Transverse colon (tissue), 4 donors: ENCODE results near the gene KCNJ10. TPM values are rescaled to one million over a fixed set of nuclear protein-coding genes. Genes with fewer than 3 reads are reported as not detected.

Source experiments
- DNase-seq: peaks from one replicate; pipeline ENCODE4 v3.0.0-alpha.2; 2019
- H3K27ac ChIP-seq, 4 donors: fragments of 200-600 bp; sonication (generic); 2 replicates each; pipeline ENCODE4 v1.5.1; 2016 to 2018; ENCODE audit warnings: inconsistent platforms in 4 of 4
- H3K27me3 ChIP-seq: fragments of 200-600 bp; sonication (generic); 2 replicates; pipeline ENCODE4 v1.5.1; 2017; ENCODE audit warnings: inconsistent platforms
- H3K36me3 ChIP-seq, 4 donors: fragments of 200-600 bp; sonication (generic); 2 replicates each; pipeline ENCODE4 v1.5.1; 2017 to 2019; ENCODE audit warnings: inconsistent platforms in 4 of 4
- H3K4me1 ChIP-seq, 4 donors: fragments of 200-600 bp; sonication (generic); 2 replicates each; pipeline ENCODE4 v1.5.1; 2017 to 2020; ENCODE audit warnings: inconsistent platforms in 4 of 4
- H3K4me3 ChIP-seq, 4 donors: fragments of 200-600 bp; sonication (generic); 1 replicate in 1 of 4; 2 replicates in 3 of 4; pipeline versions ENCODE4 v1.5.1 to v1.6.1; 2017 to 2019; ENCODE audit warnings: inconsistent platforms in 4 of 4
- H3K9me3 ChIP-seq, 2 donors: fragments of 200-600 bp; sonication (generic); 2 replicates each; pipeline ENCODE4 v1.5.1; 2017 to 2019; ENCODE audit warnings: inconsistent platforms in 2 of 2
- EP300 ChIP-seq: sonication (generic); formaldehyde crosslinking; IDR thresholded peaks from one replicate; pipeline ENCODE4 v1.6.1; 2017; ENCODE audit warnings: antibody characterized with exemption, low read depth
- POLR2A ChIP-seq: fragments of 450-650 bp; IDR thresholded peaks from one replicate; pipeline ENCODE4 v1.6.1; 2016; ENCODE audit warnings: antibody characterized with exemption, mild to moderate bottlenecking, moderate library complexity
- POLR2AphosphoS5 ChIP-seq, 3 donors: sonication (generic); formaldehyde crosslinking; IDR thresholded peaks; one replicate each; pipeline ENCODE4 v1.6.1; 2016; ENCODE audit warnings: antibody characterized with exemption in 3 of 3
- WGBS, 2 donors: methylation state at CpG; one replicate each; pipeline ENCODE4 v1.1.5; 2018; ENCODE audit warnings: low coverage in 1 of 2; 5-methylcytosine and 5-hydroxymethylcytosine counted together
- in situ Hi-C, 4 donors: fragments of 200-750 bp; cut with MboI; loops; one replicate each; pipeline versions ENCODE4 v1.15.0 to v1.15.1; 2017; ENCODE audit warnings: low sequenced_read_pairs in 3 of 4, low pct_ligation_motif_present in 1 of 4, low pct_unique_long_range_greater_than_20kb in 1 of 4
- intact Hi-C: fragments of 100-400 bp; cut with DNase I; formaldehyde crosslinking; loops from one replicate; pipeline ENCODE4 v1.15.1; 2023; ENCODE audit warnings: low total_unique reads
- total RNA-seq, 4 donors: library from RNA; depleted of rRNA; stranded (reverse); fragments of >200 nt; gene quantifications; one replicate each; pipeline ENCODE4 v1.1.0, GENCODE V29; 2016
- TF ChIP-seq, protein P1 (sequence below), 5 experiments: fragments of 200-600 bp in 3 of 5; fragments of 450-650 bp in 2 of 5; sonication (generic) in 3 of 5; IDR thresholded peaks; 1 replicate in 2 of 5; 2 replicates in 3 of 5; pipeline ENCODE4 v1.5.1; 2016 to 2017; ENCODE audit warnings: antibody characterized with exemption in 5 of 5, inconsistent platforms in 3 of 5, mild to moderate bottlenecking in 2 of 5, moderate library complexity in 1 of 5

KCNJ10 gene
- total RNA-seq, 4 donors from 2014 or later = not detected

DNA sequence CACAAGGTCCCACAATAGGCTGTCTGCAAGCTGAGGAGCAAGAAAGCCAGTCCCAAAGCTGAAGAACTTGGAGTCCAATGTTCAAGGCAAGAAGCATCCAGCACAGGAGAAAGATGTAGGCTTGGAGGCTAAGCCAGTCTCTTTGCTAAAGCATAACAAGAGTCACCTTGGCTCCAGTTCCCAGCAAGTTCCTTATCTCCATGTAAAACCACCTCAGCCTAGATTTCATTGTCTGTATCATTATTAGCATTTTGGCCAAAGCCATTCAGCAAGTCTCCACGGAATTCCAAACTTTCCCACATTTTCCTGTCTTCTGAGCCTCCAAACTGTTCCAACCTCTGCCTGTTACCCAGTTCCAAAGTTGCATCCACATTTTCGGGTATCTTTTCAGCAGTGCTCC is 75.1 kb downstream of the KCNJ10 start:
- TF ChIP-seq POLR2AphosphoS5 (IDR thresholded peaks at IDR 0.05) = no peak
- TF ChIP-seq, protein P1, sequence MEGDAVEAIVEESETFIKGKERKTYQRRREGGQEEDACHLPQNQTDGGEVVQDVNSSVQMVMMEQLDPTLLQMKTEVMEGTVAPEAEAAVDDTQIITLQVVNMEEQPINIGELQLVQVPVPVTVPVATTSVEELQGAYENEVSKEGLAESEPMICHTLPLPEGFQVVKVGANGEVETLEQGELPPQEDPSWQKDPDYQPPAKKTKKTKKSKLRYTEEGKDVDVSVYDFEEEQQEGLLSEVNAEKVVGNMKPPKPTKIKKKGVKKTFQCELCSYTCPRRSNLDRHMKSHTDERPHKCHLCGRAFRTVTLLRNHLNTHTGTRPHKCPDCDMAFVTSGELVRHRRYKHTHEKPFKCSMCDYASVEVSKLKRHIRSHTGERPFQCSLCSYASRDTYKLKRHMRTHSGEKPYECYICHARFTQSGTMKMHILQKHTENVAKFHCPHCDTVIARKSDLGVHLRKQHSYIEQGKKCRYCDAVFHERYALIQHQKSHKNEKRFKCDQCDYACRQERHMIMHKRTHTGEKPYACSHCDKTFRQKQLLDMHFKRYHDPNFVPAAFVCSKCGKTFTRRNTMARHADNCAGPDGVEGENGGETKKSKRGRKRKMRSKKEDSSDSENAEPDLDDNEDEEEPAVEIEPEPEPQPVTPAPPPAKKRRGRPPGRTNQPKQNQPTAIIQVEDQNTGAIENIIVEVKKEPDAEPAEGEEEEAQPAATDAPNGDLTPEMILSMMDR (IDR thresholded peaks at IDR 0.05) = no peak
- no peak for TF ChIP-seq EP300
- no peak for TF ChIP-seq POLR2A
- H3K36me3 ChIP-seq = no peaks in the 10 kb centered on the region
- 83% methylated on average over 2 of the region's 2 CpGs for WGBS, 2 donors
- H3K27ac ChIP-seq = no peak overlapping the region
- in situ Hi-C loops = no loop called here
- no peaks in the 10 kb centered on the region for H3K9me3 ChIP-seq
- H3K4me3 ChIP-seq = no peak overlapping the region
- H3K4me1 ChIP-seq = peaks cover 0 to 10% (median 2%) of the 10 kb centered on the region in 4 donors
- H3K27me3 ChIP-seq = no peaks in the 10 kb centered on the region
- intact Hi-C loops = no loop called here
- no peak for DNase-seq

DNA sequence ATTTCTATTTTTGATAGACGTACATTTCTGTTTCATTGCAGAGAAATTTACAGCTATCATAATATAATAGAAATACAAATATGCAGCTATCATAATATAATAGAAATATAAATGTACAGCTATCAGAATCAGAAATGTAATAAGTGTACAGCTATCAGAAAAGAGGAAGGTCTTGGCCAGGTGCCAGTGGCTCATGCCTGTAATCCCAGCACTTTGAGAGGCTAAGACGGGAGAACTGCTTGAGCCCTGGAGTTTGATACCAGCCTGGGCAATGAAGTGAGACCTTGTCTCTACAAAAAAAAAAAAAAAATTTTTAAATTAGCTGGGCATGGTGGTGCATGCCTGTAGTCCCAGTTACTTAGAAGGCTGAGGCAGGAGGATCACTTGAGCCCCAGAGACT is 76.0 kb downstream of the KCNJ10 start:
- WGBS, 2 donors = 38 to 58% methylated on average over 2 of the region's 2 CpGs
- in situ Hi-C loops = no loop called here

DNA sequence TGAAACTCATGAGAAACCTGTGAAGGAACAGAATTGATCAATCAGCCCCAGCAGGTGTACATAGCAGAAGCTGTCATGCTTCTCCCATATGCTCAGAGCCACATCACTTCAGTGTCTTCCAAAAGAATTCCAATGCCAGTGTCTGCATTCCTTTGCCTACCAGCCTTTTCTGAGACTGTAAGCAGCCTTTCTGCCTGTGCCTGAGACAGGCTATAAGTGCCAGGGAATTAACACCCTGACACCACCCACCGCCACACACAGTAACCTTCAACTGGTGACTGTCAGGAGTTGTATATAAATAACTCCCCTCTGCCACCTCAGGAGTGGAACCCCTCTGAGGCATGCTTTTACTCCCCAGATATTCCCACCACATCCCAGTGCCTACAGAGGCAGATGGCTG is 77.8 kb downstream of the KCNJ10 start:
- no peaks in the 10 kb centered on the region for H3K36me3 ChIP-seq
- 94% methylated on average over 1 of the region's 1 CpG; no CpG with 5 or more reads in 1 of the 2 donors for WGBS, 2 donors
- TF ChIP-seq POLR2AphosphoS5 (IDR thresholded peaks at IDR 0.05) (no peak), POLR2A (no peak), EP300 (no peak)
- TF ChIP-seq, protein P1 (IDR thresholded peaks at IDR 0.05) = no peak
- no peak overlapping the region for H3K4me3 ChIP-seq
- H3K4me1 ChIP-seq = peaks cover 0 to 10% (median 2%) of the 10 kb centered on the region in 4 donors
- in situ Hi-C loops = no loop called here
- no peak for DNase-seq
- no peaks in the 10 kb centered on the region for H3K9me3 ChIP-seq
- no peaks in the 10 kb centered on the region for H3K27me3 ChIP-seq
- no peak overlapping the region for H3K27ac ChIP-seq
- intact Hi-C loops = no loop called here

More for the DNA sequence above, 76.0 kb downstream of the KCNJ10 start:
- intact Hi-C loops = no loop called here
- no peaks in the 10 kb centered on the region for H3K36me3 ChIP-seq
- H3K27ac ChIP-seq = no peak overlapping the region
- no peaks in the 10 kb centered on the region for H3K9me3 ChIP-seq
- H3K4me3 ChIP-seq = no peak overlapping the region
- H3K27me3 ChIP-seq = no peaks in the 10 kb centered on the region
- TF ChIP-seq EP300 (no peak), POLR2A (no peak), POLR2AphosphoS5 (IDR thresholded peaks at IDR 0.05) (no peak)
- TF ChIP-seq, protein P1 (IDR thresholded peaks at IDR 0.05) = no peak
- H3K4me1 ChIP-seq = peaks cover 0 to 10% (median 2%) of the 10 kb centered on the region in 4 donors
- DNase-seq = no peak

DNA sequence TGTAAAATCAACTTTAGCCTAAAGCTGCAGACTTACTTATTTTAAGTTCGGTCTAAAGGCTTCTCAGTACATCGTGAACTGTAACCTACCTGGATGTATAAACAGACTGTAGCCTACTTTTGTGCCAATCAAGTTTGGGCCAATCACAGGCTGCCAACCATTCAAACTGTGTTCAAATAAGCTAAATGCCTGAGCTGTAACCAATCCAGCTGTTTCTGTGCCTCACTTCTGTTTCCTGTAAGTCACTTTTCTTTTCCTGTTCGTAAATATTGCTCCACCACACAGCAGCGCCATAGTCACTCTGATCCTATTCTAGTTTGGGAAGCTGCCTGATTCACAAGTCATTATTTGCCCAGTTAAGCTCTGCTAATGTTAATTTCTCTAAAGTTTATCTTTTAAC is 78.4 kb downstream of the KCNJ10 start:
- DNase-seq = no peak
- peaks cover 0 to 10% (median 2%) of the 10 kb centered on the region in 4 donors for H3K4me1 ChIP-seq
- H3K9me3 ChIP-seq = no peaks in the 10 kb centered on the region
- no peaks in the 10 kb centered on the region for H3K36me3 ChIP-seq
- in situ Hi-C loops = no loop called here
- intact Hi-C loops = no loop called here
- H3K4me3 ChIP-seq = no peak overlapping the region
- no peak for TF ChIP-seq POLR2AphosphoS5 (IDR thresholded peaks at IDR 0.05)
- TF ChIP-seq, protein P1 (IDR thresholded peaks at IDR 0.05) = no peak
- peak overlapping the region in 1 of 4 donors; percentile 23 for H3K27ac ChIP-seq
- no peaks in the 10 kb centered on the region for H3K27me3 ChIP-seq
- WGBS, 2 donors = 18 to 44% methylated on average over 4 of the region's 4 CpGs
